ENCODE results near the gene CD177. TPM values are rescaled to one million over a fixed set of nuclear protein-coding genes. Genes with fewer than 3 reads are reported as not detected.

Gene CD177
- total RNA-seq, 1 experiment from 2014 or later: 2.0 TPM

- Mint-ChIP-seq H3K4me1 (peaks cover 11% of the 10 kb centered on the region), H3K36me3 (peaks cover 3% of the 10 kb centered on the region; the same call in 1 of the 2 replicates), H3K9me3 (peaks cover 11% of the 10 kb centered on the region), H3K4me3 (no peak overlapping the region), H3K27ac (no peak overlapping the region), H3K27me3 (ENCODE audit: low read depth) (no peaks in the 10 kb centered on the region)
- POLR2A ChIA-PET: no interaction called here
- TF ChIP-seq EMX1 (CRISPR knock-in tag; IDR thresholded peaks at IDR 0.05) (no peak), PRRX2 (CRISPR knock-in tag; IDR thresholded peaks at IDR 0.05) (no peak), STAT6 (CRISPR knock-in tag; conservative IDR thresholded peaks at IDR 0.05; ENCODE audit: low read depth) (no peak), ATF3 (CRISPR knock-in tag; conservative IDR thresholded peaks at IDR 0.05) (no peak), ZNF263 (CRISPR knock-in tag; IDR thresholded peaks at IDR 0.05; ENCODE audit: low read depth) (no peak), CDX4 (CRISPR knock-in tag; IDR thresholded peaks at IDR 0.05; ENCODE audit: borderline replicate concordance) (no peak), ZBTB21 (CRISPR knock-in tag; IDR thresholded peaks at IDR 0.05; ENCODE audit: borderline replicate concordance) (no peak), ZNF532 (CRISPR knock-in tag; IDR thresholded peaks at IDR 0.05; ENCODE audit: borderline replicate concordance) (no peak), ZNF416 (CRISPR knock-in tag; IDR thresholded peaks at IDR 0.05) (no peak), IRF2 (CRISPR knock-in tag; IDR thresholded peaks at IDR 0.05; ENCODE audit: borderline replicate concordance, low read depth) (no peak), ZNF396 (CRISPR knock-in tag; IDR thresholded peaks at IDR 0.05; ENCODE audit: borderline replicate concordance) (no peak)
- CTCF ChIA-PET: interaction anchor here (0.8 to 1.3 kb wide), 5 partner anchors 17 to 112 kb away, joined by 3 to 9 read pairs (median 5); no protein-coding TSS in a partner anchor
- DNase-seq (ENCODE audit: low spot score) (no peak), ATAC-seq (no peak)
Measured at GRCh38 chr19:43408043-43408442, 54.6 kb downstream of the CD177 start.

- ChIA-PET CTCF (no interaction called here), POLR2A (no interaction called here)
- peaks cover 12% of the 10 kb centered on the region for H3K36me3 Mint-ChIP-seq
- H3K4me1 Mint-ChIP-seq: peaks cover 11% of the 10 kb centered on the region
- H3K9me3 Mint-ChIP-seq: peaks cover 14% of the 10 kb centered on the region
- ATAC-seq (no peak), DNase-seq (ENCODE audit: low spot score) (no peak)
- no peaks in the 10 kb centered on the region for H3K27me3 Mint-ChIP-seq (ENCODE audit: low read depth)
- no peak overlapping the region for H3K27ac Mint-ChIP-seq
- H3K4me3 Mint-ChIP-seq: no peak overlapping the region
- TF ChIP-seq ZNF396 (CRISPR knock-in tag; IDR thresholded peaks at IDR 0.05; ENCODE audit: borderline replicate concordance): no peak
- no peak for TF ChIP-seq ZBTB43 (CRISPR knock-in tag; IDR thresholded peaks at IDR 0.05)
- no peak for TF ChIP-seq IRF2 (CRISPR knock-in tag; IDR thresholded peaks at IDR 0.05; ENCODE audit: borderline replicate concordance, low read depth)
- no peak for TF ChIP-seq MLX (CRISPR knock-in tag; IDR thresholded peaks at IDR 0.05)
- no peak for TF ChIP-seq TEAD4 (CRISPR knock-in tag; IDR thresholded peaks at IDR 0.05)
- TF ChIP-seq HMGA2 (CRISPR knock-in tag; IDR thresholded peaks at IDR 0.05): no peak
- TF ChIP-seq IRF1 (CRISPR knock-in tag; IDR thresholded peaks at IDR 0.05): no peak
- TF ChIP-seq NFATC4 (CRISPR knock-in tag; IDR thresholded peaks at IDR 0.05): no peak
- no peak for TF ChIP-seq TCF7 (CRISPR knock-in tag; IDR thresholded peaks at IDR 0.05; ENCODE audit: low read depth)
- TF ChIP-seq OVOL2 (CRISPR knock-in tag; IDR thresholded peaks at IDR 0.05; ENCODE audit: borderline replicate concordance): no peak
- TF ChIP-seq ZNF263 (CRISPR knock-in tag; IDR thresholded peaks at IDR 0.05; ENCODE audit: low read depth): no peak
- TF ChIP-seq ZNF317 (CRISPR knock-in tag; IDR thresholded peaks at IDR 0.05; ENCODE audit: borderline replicate concordance, low read depth): no peak
- no peak for TF ChIP-seq HMGXB4 (CRISPR knock-in tag; IDR thresholded peaks at IDR 0.05)
Measured at GRCh38 chr19:43409415-43409814, 55.9 kb downstream of the CD177 start.
